Hepatocyte (in vitro differentiated cells): ENCODE data around the gene OTOS.

Experiments used
- EZH2 ChIP-seq: fragments of 200-600 bp; sonication (generic); IDR thresholded peaks from 2 replicates; pipeline ENCODE4 v1.6.1; 2016; ENCODE audit warnings: antibody characterized with exemption, mild to moderate bottlenecking, borderline replicate concordance
- EZH2phosphoT487 ChIP-seq: fragments of 200-600 bp; sonication (generic); IDR thresholded peaks from one replicate; pipeline ENCODE4 v1.6.1; 2018; ENCODE audit warnings: antibody characterized with exemption, mild to moderate bottlenecking, low read depth, moderate library complexity; ENCODE audit not compliant: unreplicated experiment, severe bottlenecking
- TF ChIP-seq, protein P1 (sequence below): fragments of 200-600 bp; sonication (generic); IDR thresholded peaks from 2 replicates; pipeline ENCODE4 v1.5.1; 2016; ENCODE audit warnings: antibody characterized with exemption, mild to moderate bottlenecking; ENCODE audit not compliant: poor library complexity

DNA sequence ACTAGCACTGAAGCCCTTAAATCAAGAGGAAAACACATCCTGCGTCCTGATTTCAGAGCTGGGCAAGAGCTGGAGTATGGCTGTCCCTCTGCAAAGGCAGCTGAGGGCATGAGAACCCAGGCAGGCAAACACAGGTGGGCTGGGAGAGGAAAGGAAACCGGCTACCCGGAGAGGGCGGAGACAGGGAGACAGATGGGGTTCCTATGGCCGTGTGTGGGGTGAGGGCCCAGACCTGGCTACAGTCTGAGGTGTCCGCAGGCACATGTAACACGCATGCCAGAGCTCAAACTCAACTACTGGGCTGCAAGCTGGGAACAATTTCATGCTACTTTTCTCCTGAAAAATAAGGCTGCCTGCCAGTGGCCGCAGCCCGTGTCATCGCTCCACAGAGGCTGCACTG, 7.1 kb downstream of the OTOS start:
- TF ChIP-seq EZH2phosphoT487 = no peak
- TF ChIP-seq, protein P1, sequence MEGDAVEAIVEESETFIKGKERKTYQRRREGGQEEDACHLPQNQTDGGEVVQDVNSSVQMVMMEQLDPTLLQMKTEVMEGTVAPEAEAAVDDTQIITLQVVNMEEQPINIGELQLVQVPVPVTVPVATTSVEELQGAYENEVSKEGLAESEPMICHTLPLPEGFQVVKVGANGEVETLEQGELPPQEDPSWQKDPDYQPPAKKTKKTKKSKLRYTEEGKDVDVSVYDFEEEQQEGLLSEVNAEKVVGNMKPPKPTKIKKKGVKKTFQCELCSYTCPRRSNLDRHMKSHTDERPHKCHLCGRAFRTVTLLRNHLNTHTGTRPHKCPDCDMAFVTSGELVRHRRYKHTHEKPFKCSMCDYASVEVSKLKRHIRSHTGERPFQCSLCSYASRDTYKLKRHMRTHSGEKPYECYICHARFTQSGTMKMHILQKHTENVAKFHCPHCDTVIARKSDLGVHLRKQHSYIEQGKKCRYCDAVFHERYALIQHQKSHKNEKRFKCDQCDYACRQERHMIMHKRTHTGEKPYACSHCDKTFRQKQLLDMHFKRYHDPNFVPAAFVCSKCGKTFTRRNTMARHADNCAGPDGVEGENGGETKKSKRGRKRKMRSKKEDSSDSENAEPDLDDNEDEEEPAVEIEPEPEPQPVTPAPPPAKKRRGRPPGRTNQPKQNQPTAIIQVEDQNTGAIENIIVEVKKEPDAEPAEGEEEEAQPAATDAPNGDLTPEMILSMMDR = no peak
- TF ChIP-seq EZH2 = no peak
